DND-41 (cell line): ENCODE measurements around the gene MYH14.

Experiments used
- ATAC-seq: fragments of 200-7000 bp; cut with Tn5 transposase; 3 replicates; pipeline ENCODE4 v1.9.1; 2021; ENCODE audit warnings: low read depth; ENCODE audit not compliant: insufficient read depth
- DNase-seq: peaks from one replicate; pipeline ENCODE4 v3.0.0-alpha.2; 2020
- H2AFZ ChIP-seq: 2 replicates; pipeline ENCODE4 v1.6.0; 2012; ENCODE audit warnings: low read depth, low read length
- H3K27ac ChIP-seq: 2 replicates; pipeline ENCODE4 v1.5.1; 2012; ENCODE audit warnings: low read length, inconsistent platforms
- H3K27me3 ChIP-seq: fragments of 200-600 bp; sonication (generic); 2 replicates; pipeline ENCODE4 v1.6.0; 2012; ENCODE audit warnings: low read length, mild to moderate bottlenecking, inconsistent platforms; ENCODE audit not compliant: insufficient read depth, poor library complexity
- H3K36me3 ChIP-seq: 2 replicates; pipeline ENCODE4 v1.5.1; 2012; ENCODE audit warnings: low read length, inconsistent platforms; ENCODE audit not compliant: insufficient read depth
- H3K4me1 ChIP-seq: 2 replicates; pipeline ENCODE4 v1.5.1; 2012; ENCODE audit warnings: mild to moderate bottlenecking, low read length; ENCODE audit not compliant: insufficient read depth
- H3K4me2 ChIP-seq: 2 replicates; pipeline ENCODE4 v1.6.0; 2012; ENCODE audit warnings: mild to moderate bottlenecking, moderate library complexity, low read length, inconsistent platforms; ENCODE audit not compliant: insufficient read depth
- H3K4me3 ChIP-seq, 2 experiments: fragments of 200-600 bp in 1 of 2; shearing (Covaris generic) in 1 of 2; 2 replicates each; pipeline ENCODE4 v1.5.1; 2012 to 2016; ENCODE audit warnings: inconsistent platforms in 2 of 2, low read length in 2 of 2, mild to moderate bottlenecking in 2 of 2, low read depth in 1 of 2, moderate library complexity in 1 of 2
- H3K79me2 ChIP-seq: 2 replicates; pipeline ENCODE4 v1.6.0; 2012; ENCODE audit warnings: low read length, inconsistent platforms; ENCODE audit not compliant: insufficient read depth
- H3K9ac ChIP-seq: 2 replicates; pipeline ENCODE4 v1.6.0; 2012; ENCODE audit warnings: low read depth, mild to moderate bottlenecking, inconsistent platforms, low read length, moderate library complexity
- H3K9me3 ChIP-seq: 2 replicates; pipeline ENCODE4 v1.5.1; 2012; ENCODE audit warnings: low read length, moderate library complexity, mild to moderate bottlenecking, inconsistent platforms; ENCODE audit not compliant: insufficient read depth, severe bottlenecking
- H4K20me1 ChIP-seq: 2 replicates; pipeline ENCODE4 v1.6.0; 2012; ENCODE audit warnings: low read length; ENCODE audit not compliant: insufficient read depth
- CTCF ChIP-seq: IDR thresholded peaks from 2 replicates; pipeline ENCODE4 v1.5.1; 2012; ENCODE audit warnings: borderline replicate concordance, low read length, moderate library complexity, mild to moderate bottlenecking; ENCODE audit not compliant: poor library complexity, severe bottlenecking; ENCODE audit errors: extremely low read depth
- EZH2 ChIP-seq: IDR thresholded peaks from 3 replicates; pipeline ENCODE4 v1.6.1; 2012; ENCODE audit warnings: borderline replicate concordance, low read depth, mild to moderate bottlenecking, moderate library complexity, low read length, inconsistent platforms; ENCODE audit not compliant: severe bottlenecking

The MYH14 gene

GRCh38 chr19:50315773-50316448 is 112.5 kb downstream of the MYH14 start:
- peak; percentile 13 for TF ChIP-seq CTCF
- no peak for TF ChIP-seq EZH2
- Histone ChIP-seq H3K27ac (no peak overlapping the region), H4K20me1 (no peaks in the 10 kb centered on the region), H3K9ac (peak overlapping the region; percentile 36), H3K4me2 (peak overlapping the region; percentile 55), H3K36me3 (no peaks in the 10 kb centered on the region), H3K4me1 (peaks cover 7% of the 10 kb centered on the region; the same call in 1 of the 2 replicates), H3K9me3 (no peaks in the 10 kb centered on the region), H2AFZ (peak overlapping the region; percentile 67), H3K4me3 (peak overlapping the region in 1 of 2 experiments; percentile 42; a peak in 2 of 4 replicates), H3K27me3 (no peaks in the 10 kb centered on the region), H3K79me2 (no peaks in the 10 kb centered on the region)
- peak; percentile 49 for DNase-seq
- peak; percentile 68 for ATAC-seq

- TF ChIP-seq CTCF (no peak), EZH2 (no peak)
- Histone ChIP-seq H3K4me3 (no peak overlapping the region), H3K27ac (no peak overlapping the region), H3K4me2 (no peak overlapping the region), H3K9ac (no peak overlapping the region), H2AFZ (no peak overlapping the region), H3K79me2 (no peaks in the 10 kb centered on the region), H3K4me1 (peaks cover 7% of the 10 kb centered on the region; the same call in 1 of the 2 replicates), H3K27me3 (no peaks in the 10 kb centered on the region), H4K20me1 (no peaks in the 10 kb centered on the region), H3K36me3 (no peaks in the 10 kb centered on the region), H3K9me3 (no peaks in the 10 kb centered on the region)
- DNase-seq = no peak
- no peak for ATAC-seq
These were observed 113.7 kb downstream of the MYH14 start for GRCh38 chr19:50317115-50317514.

- no peaks in the 10 kb centered on the region for H3K79me2 ChIP-seq
- no peak for TF ChIP-seq EZH2
- no peak for TF ChIP-seq CTCF
- H3K4me3 ChIP-seq = no peak overlapping the region
- no peaks in the 10 kb centered on the region for H3K27me3 ChIP-seq
- H3K4me1 ChIP-seq = peaks cover 7% of the 10 kb centered on the region; the same call in 1 of the 2 replicates
- H3K9ac ChIP-seq = no peak overlapping the region
- H3K36me3 ChIP-seq = no peaks in the 10 kb centered on the region
- DNase-seq (no peak), ATAC-seq (no peak)
- H3K27ac ChIP-seq = no peak overlapping the region
- no peaks in the 10 kb centered on the region for H4K20me1 ChIP-seq
- no peaks in the 10 kb centered on the region for H3K9me3 ChIP-seq
- no peak overlapping the region for H2AFZ ChIP-seq
- H3K4me2 ChIP-seq = no peak overlapping the region
These were observed 115.0 kb downstream of the MYH14 start for GRCh38 chr19:50318438-50318837.
